ENCODE measurements around the gene DYNLRB2. TPM values are rescaled to one million over a fixed set of nuclear protein-coding genes. Genes with fewer than 3 reads are reported as not detected.

Gene DYNLRB2
- polyA plus RNA-seq, 1 donor from 2014 or later, result not detected

- Histone ChIP-seq H3K9me3 (ENCODE audit: low read length) (no peaks in the 10 kb centered on the region), H3K4me3 (ENCODE audit: low read length) (no peak overlapping the region), H2AFZ (ENCODE audit: low read depth, low read length) (no peak overlapping the region), H3F3A (ENCODE audit: insufficient read depth, low read length, poor library complexity, severe bottlenecking) (no peaks in the 10 kb centered on the region), H3K79me2 (replicated peaks; ENCODE audit: insufficient read depth, low read length) (no peaks in the 10 kb centered on the region), H3K4me2 (ENCODE audit: low read length) (no peak overlapping the region), H3K9me2 (ENCODE audit: insufficient read depth, low read length) (no peaks in the 10 kb centered on the region), H3K27me3 (ENCODE audit: insufficient read depth, low read depth, low read length) (no peaks in the 10 kb centered on the region), H3K9ac (ENCODE audit: low read length) (no peak overlapping the region), H3K36me3 (ENCODE audit: insufficient read depth, low read length) (no peaks in the 10 kb centered on the region), H3K27ac (ENCODE audit: low read length) (no peak overlapping the region), H4K20me1 (ENCODE audit: insufficient read depth) (no peaks in the 10 kb centered on the region)
- no peak for TF ChIP-seq EZH2 (IDR thresholded peaks at IDR 0.05; ENCODE audit: borderline replicate concordance, insufficient read depth, low read length, poor library complexity, severe bottlenecking)
- TF ChIP-seq MXI1 (conservative IDR thresholded peaks at IDR 0.05; ENCODE audit: poor library complexity, severe bottlenecking), result no peak
- TF ChIP-seq CTCF (IDR thresholded peaks at IDR 0.05; ENCODE audit: poor library complexity, severe bottlenecking), result no peak
- TF ChIP-seq TAF1 (IDR thresholded peaks at IDR 0.05; ENCODE audit: low read depth), result no peak
- TF ChIP-seq SMC3 (conservative IDR thresholded peaks at IDR 0.05; ENCODE audit: poor library complexity), result no peak
- no peak for TF ChIP-seq POLR2AphosphoS5 (IDR thresholded peaks at IDR 0.05)
- no peak for TF ChIP-seq RAD21 (conservative IDR thresholded peaks at IDR 0.05)
- TF ChIP-seq EP300 (conservative IDR thresholded peaks at IDR 0.05; ENCODE audit: poor library complexity, severe bottlenecking), result no peak
- no peak for TF ChIP-seq REST (IDR thresholded peaks at IDR 0.05; ENCODE audit: borderline replicate concordance)
Observed at GRCh38 chr16:80544326-80544725, 3.5 kb downstream of the DYNLRB2 start.

GRCh38 chr16:80546249-80546648 is 5.5 kb downstream of the DYNLRB2 start:
- H3K9ac ChIP-seq (ENCODE audit: low read length), result no peak overlapping the region
- no peaks in the 10 kb centered on the region for H4K20me1 ChIP-seq (ENCODE audit: insufficient read depth)
- no peak overlapping the region for H2AFZ ChIP-seq (ENCODE audit: low read depth, low read length)
- no peak overlapping the region for H3K4me3 ChIP-seq (ENCODE audit: low read length)
- no peak overlapping the region for H3K4me2 ChIP-seq (ENCODE audit: low read length)
- H3K27me3 ChIP-seq (ENCODE audit: insufficient read depth, low read depth, low read length), result no peaks in the 10 kb centered on the region
- H3K36me3 ChIP-seq (ENCODE audit: insufficient read depth, low read length), result no peaks in the 10 kb centered on the region
- TF ChIP-seq TAF1 (IDR thresholded peaks at IDR 0.05; ENCODE audit: low read depth), result no peak
- TF ChIP-seq EP300 (conservative IDR thresholded peaks at IDR 0.05; ENCODE audit: poor library complexity, severe bottlenecking), result no peak
- TF ChIP-seq MXI1 (conservative IDR thresholded peaks at IDR 0.05; ENCODE audit: poor library complexity, severe bottlenecking), result no peak
- TF ChIP-seq SMC3 (conservative IDR thresholded peaks at IDR 0.05; ENCODE audit: poor library complexity), result no peak
- no peak for TF ChIP-seq POLR2AphosphoS5 (IDR thresholded peaks at IDR 0.05)
- TF ChIP-seq REST (IDR thresholded peaks at IDR 0.05; ENCODE audit: borderline replicate concordance), result no peak
- TF ChIP-seq CTCF (IDR thresholded peaks at IDR 0.05; ENCODE audit: poor library complexity, severe bottlenecking), result no peak
- TF ChIP-seq RAD21 (conservative IDR thresholded peaks at IDR 0.05), result no peak
- no peak for TF ChIP-seq EZH2 (IDR thresholded peaks at IDR 0.05; ENCODE audit: borderline replicate concordance, insufficient read depth, low read length, poor library complexity, severe bottlenecking)
- H3K79me2 ChIP-seq (replicated peaks; ENCODE audit: insufficient read depth, low read length), result no peaks in the 10 kb centered on the region
- H3K9me3 ChIP-seq (ENCODE audit: low read length), result no peaks in the 10 kb centered on the region
- no peak overlapping the region for H3K27ac ChIP-seq (ENCODE audit: low read length)
- H3K9me2 ChIP-seq (ENCODE audit: insufficient read depth, low read length), result no peaks in the 10 kb centered on the region
- no peaks in the 10 kb centered on the region for H3F3A ChIP-seq (ENCODE audit: insufficient read depth, low read length, poor library complexity, severe bottlenecking)

Measured in neural cell (in vitro differentiated cells).